Stimulated activated CD4-positive, alpha-beta T cell treated with anti-CD3 and anti-CD28 coated beads, TNF-alpha, amount 100 ng/mL, for 48 hours (primary cell): Measurements from ENCODE around the gene CRELD1.

Experiments
- DNase-seq, 3 donors: peaks; one replicate each; pipeline ENCODE4 v3.0.0-alpha.2; 2020; ENCODE audit warnings: low read depth in 3 of 3

CRELD1 gene

GRCh38 chr3:9955611-9956352 is 22.1 kb downstream of the CRELD1 start:
- DNase-seq, result no peak

- no peak for DNase-seq
Observed at GRCh38 chr3:9957214-9957613, 23.6 kb downstream of the CRELD1 start.

- no peak for DNase-seq
Observed at GRCh38 chr3:9965200-9965875, 31.7 kb downstream of the CRELD1 start.

- DNase-seq, result no peak
Observed at GRCh38 chr3:9966841-9967240, 33.2 kb downstream of the CRELD1 start.

DNA sequence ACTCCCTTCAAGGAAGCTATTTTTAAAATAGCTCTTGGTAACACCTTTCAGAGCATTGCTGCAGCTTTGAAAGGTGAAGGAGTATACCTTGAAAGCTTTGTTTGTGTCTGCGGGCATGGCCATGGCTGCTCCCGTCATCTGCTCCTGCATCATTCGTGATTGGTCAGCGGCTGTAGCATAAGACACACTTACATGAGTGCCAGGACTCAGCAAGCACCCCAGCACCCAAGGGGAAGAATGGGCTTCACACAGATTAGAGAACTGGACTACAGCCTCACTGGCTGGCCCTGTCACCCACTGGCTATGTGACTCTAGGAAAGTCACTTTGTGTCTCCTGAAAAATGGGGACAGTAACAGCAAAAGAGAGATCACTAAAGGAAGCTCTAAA is 36.0 kb downstream of the CRELD1 start:
- DNase-seq, result no peak

GRCh38 chr3:9970020-9970652 is 36.5 kb downstream of the CRELD1 start:
- DNase-seq, result no peak

DNA sequence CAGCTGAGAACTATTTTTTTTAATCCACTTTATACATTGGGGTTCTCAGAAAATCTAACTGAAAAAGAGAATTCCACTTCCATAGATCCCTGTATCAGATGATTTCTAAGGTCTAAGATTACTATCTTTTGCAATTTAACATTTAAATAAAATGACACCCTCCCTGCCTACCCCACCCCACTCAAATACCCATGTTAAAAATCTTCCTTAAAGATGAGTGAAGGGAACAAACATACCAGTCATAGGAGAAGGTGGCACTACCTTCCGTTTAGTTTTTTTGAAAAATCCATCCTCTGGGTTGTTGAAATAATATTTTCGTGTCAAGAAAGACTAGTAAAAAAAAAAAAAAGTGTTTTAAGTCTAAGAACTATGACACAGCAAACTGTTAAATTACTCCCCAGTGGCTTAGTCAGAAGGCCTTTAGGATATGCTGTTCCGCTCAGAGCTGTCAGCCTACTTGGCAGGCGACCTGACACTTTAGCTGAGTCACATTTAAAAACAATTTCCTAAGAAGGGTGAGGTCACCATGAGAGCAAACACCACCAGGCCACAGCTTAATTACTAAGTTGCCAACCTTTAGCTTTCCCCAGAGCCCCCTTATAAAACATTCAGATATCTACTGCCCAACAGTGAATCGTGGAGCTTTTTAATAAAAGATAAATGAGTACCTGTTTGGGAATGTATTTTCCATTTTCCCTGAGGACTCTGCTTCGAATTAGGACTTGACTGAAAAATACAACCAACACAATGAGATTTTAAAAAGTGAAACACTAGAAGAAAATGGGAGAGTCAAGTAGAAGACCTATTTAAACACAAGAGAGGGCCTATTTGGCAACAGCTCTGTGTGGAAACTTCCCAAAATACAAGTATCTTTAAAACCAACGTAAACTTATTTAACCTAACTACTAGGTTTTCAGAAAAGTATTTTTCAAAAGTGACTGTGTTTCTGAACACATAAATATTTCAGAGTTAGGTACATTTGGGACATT is 43.4 kb downstream of the CRELD1 start:
- DNase-seq, result peak in 1 of 3 donors; percentile 26

- DNase-seq, result no peak
Observed at GRCh38 chr3:9978710-9979305, 45.2 kb downstream of the CRELD1 start.

DNA sequence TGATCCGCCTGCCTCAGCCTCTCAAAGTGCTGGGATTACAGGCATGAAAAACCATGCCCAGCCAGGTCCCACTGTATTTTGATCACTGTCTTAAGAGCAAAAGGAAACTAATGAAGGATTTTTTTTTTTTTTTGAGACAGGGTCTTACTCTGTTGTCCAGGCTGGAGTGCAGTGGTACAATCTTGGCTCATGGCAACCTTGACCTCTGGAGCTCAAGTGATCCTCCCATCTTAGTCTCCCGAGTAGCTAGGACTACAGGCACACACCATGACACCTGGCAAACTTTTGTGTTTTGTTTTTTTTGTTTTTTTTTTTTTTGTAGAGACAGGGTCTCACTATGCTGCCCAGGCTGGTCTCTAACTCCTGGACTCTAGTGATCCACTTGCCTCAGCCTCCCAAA is 46.6 kb downstream of the CRELD1 start:
- DNase-seq, result no peak

GRCh38 chr3:9986230-9986725 is 52.6 kb downstream of the CRELD1 start:
- DNase-seq, result no peak

GRCh38 chr3:9994086-9994844 is 60.6 kb downstream of the CRELD1 start:
- DNase-seq, result no peak
